Subcutaneous adipose tissue (tissue), 4 donors: ENCODE measurements around the gene LST1. TPM values are rescaled to one million over a fixed set of nuclear protein-coding genes. Genes with fewer than 3 reads are reported as not detected.

Experiments
- CTCF ChIP-seq: fragments of 450-650 bp; IDR thresholded peaks from one replicate; pipeline ENCODE4 v1.5.1; 2016; ENCODE audit warnings: low read depth, mild to moderate bottlenecking, control low read depth, antibody characterized with exemption, moderate library complexity
- total RNA-seq, 4 donors: library from RNA; depleted of rRNA; stranded (reverse); fragments of >200 nt; gene quantifications; one replicate each; pipeline ENCODE4 v1.1.0, GENCODE V29; 2016

Gene LST1
- total RNA-seq, 4 donors from 2014 or later, result 10.4 to 53.9 (median 12.5) TPM

DNA sequence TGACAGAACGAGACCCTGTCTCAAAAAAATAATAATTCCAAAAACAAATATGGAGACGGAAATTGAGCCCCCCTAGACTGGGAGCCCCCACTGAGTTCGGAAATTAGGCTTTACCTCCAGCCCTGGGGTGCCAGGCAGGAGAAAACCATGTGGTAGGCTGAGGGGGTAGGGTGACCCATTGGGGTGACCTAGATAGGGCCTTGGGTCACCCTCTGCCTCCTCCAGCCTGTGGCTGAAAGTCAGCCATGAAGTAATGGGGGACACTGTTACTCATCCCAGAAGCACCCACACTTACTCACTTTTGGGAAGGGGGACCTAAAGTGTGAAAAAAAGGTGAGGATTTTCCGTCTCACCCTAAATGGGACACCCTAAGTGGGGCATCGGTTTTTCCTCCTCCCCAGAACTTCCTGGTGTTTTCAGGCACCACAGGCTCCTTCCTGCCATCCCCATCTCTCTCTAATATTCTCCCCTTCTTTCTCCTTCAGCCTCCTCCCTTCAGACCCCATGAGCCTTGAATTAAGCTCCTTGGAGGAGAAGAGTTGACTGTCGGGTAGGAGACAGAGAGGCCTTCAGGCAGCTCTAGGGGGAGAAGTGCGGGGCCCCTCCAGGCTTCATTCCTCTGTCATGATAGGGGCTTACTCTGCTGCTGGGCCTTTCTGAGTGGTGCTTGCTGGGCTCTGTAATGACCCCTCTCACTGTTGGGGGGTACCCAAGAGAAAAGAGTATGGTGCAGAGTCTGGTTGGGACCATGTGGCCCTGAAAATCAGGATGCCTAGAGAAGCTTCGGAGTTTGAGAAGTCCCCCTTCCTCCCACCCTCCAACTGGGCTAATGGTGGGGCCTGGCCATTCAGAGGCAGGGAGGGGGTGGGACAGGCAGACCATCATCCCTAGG is 6.3 kb upstream of the LST1 start:
- no peak for TF ChIP-seq CTCF

DNA sequence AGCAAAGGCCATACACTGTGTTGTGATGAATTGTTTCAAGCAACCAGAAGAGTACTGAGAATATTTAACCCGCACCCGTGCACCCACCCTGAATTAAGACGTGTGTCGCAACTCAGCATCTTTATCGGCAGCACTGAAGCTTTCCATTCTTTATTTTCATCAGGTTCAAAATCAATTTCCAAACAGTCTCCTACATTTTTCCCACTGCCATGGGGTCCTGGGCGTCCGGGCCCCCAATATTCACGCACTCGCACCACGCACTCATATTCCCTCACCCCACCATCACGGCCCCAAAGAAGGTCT is 5.7 kb upstream of the LST1 start:
- TF ChIP-seq CTCF, result no peak

- no peak for TF ChIP-seq CTCF
Measured at GRCh38 chr6:31580807-31581433, 5.2 kb upstream of the LST1 start.

DNA sequence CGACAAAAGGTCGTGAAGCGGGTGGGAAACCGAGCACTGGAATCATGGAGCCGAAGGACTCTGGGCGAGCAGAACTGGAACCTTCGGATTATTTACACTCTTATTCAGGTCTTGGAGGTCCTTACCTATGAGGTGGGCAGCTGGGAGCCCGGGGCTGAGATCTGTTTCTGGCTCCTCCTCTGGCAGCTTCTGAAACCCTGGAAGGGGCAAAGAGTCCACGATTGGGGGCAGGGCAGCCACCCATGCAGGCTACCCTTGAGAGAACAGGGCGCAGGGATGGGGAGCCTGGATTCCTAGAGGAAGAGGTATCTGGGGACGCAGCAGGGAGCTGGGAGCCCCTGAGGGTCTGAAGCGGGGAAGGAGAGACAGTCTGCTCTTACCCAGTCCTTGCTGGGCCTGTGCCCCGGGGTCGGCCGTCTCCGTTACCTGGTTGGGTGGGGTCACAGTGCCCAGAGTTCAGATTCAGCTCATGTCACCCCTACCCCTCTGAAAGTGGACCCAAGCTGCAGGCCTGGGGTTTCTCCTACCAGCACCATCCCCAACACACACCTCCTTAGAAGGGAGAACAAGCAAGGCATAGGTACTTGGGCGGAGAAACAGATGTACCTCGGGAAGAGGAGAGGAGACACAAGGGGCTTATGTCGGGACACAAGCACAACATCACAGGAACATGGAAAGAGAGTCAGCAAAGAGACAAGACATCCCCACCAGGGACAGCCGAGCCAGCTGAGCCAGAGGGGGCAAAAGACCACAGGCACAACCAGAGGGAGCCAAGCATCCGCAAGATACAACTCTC is 4.4 kb upstream of the LST1 start:
- TF ChIP-seq CTCF, result no peak

DNA sequence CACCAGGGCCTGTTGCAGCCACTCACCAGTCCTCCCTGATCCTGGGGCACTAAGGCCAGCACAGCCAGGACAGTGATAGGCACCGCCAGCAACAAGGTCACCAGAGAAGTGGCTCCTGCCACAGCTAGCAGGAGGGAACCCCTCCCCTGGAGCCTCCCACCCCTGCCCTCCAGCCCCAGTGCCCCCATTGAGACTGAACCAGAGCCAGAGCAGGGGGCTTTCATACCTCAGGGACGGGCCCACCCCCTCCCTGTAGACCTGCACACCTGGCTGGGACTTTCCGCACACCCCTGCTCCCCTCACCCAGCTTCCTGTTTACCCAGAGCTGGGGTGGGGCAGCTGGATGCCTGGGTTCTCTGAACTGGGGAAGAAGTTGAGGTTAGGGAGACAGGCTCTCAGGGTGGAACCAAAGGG is 3.8 kb upstream of the LST1 start, which contains the start of gene LTB:
TSS of gene LTB (minus strand) at position 195 of the 414 bp plus-strand sequence. CDS start at position 188, 7 bp downstream.
- no peak for TF ChIP-seq CTCF

DNA sequence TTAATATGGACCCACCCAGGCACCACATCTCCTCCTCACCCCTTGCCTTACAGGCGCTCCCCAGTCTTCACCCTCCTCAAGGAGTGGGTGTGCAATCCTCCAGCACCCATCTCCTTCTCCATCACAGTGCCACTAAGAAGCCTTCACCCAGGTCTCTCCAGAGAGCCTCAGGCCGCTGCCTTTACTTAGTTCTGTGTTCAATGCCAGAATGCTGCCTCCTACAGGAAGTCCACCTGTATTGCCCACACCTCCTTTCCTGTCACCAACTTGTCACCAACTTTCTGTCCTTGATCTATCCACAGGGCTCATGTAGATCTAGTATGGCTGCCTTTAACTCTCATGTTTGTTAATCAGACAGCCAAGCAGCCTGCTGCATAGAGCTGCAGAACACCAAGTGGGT is 586 bp upstream of the LST1 start:
- TF ChIP-seq CTCF, result no peak
